Aorta (tissue), 5 donors: ENCODE data around the gene CCDC18. TPM values are rescaled to one million over a fixed set of nuclear protein-coding genes. Genes with fewer than 3 reads are reported as not detected.
"Not testable (repeated sequence)": the region's sequence is repeated elsewhere in the genome, so short reads cannot be mapped to it uniquely, and the experiment has no call there.

Experiments
- ATAC-seq: fragments of 200-7000 bp; cut with Tn5 transposase; one replicate; pipeline ENCODE4 v1.9.1; 2022; ENCODE audit warnings: moderate library complexity; ENCODE audit not compliant: low FRiP score
- DNase-seq, 2 donors: peaks; one replicate each; pipeline ENCODE4 v3.0.0-alpha.2; 2020
- H3K27ac ChIP-seq, 2 donors: one replicate each; pipeline ENCODE4 v1.5.1; 2013; ENCODE audit warnings: low read length in 2 of 2, mild to moderate bottlenecking in 2 of 2, moderate library complexity in 2 of 2, control low read depth in 1 of 2, inconsistent platforms in 1 of 2, low read depth in 1 of 2
- H3K27me3 ChIP-seq, 2 donors: one replicate each; pipeline ENCODE4 v1.6.1; 2013; ENCODE audit warnings: control low read depth in 1 of 2, low read length in 1 of 2, mild to moderate bottlenecking in 1 of 2, moderate library complexity in 1 of 2; ENCODE audit not compliant: insufficient read depth in 2 of 2, control insufficient read depth in 1 of 2
- H3K36me3 ChIP-seq, 2 donors: one replicate each; pipeline ENCODE4 v1.6.1; 2013; ENCODE audit warnings: control low read depth in 1 of 2, low read length in 1 of 2, mild to moderate bottlenecking in 1 of 2; ENCODE audit not compliant: insufficient read depth in 2 of 2, control insufficient read depth in 1 of 2
- H3K4me1 ChIP-seq, 2 donors: one replicate each; pipeline ENCODE4 v1.6.1; 2013; ENCODE audit warnings: low read length in 2 of 2, control low read depth in 1 of 2, mild to moderate bottlenecking in 1 of 2, moderate library complexity in 1 of 2; ENCODE audit not compliant: insufficient read depth in 2 of 2, control insufficient read depth in 1 of 2
- H3K4me3 ChIP-seq, 2 donors: one replicate each; pipeline ENCODE4 v1.5.1; 2013; ENCODE audit warnings: low read length in 2 of 2, control low read depth in 1 of 2, mild to moderate bottlenecking in 1 of 2
- H3K9me3 ChIP-seq: one replicate; pipeline ENCODE4 v1.6.1; 2013; ENCODE audit warnings: mild to moderate bottlenecking, low read length; ENCODE audit not compliant: control insufficient read depth
- WGBS, 2 donors: extraction: QIAGEN DNeasy Blood & Tissue Kit; methylation state at CpG; one replicate each; pipeline ENCODE4 v1.1.7; 2013; 5-methylcytosine and 5-hydroxymethylcytosine counted together
- intact Hi-C, 2 donors: fragments of 100-400 bp; cut with DNase I; formaldehyde crosslinking; loops; one replicate each; pipeline versions ENCODE4 v1.14.2 to v1.15.0; 2022
- polyA plus RNA-seq, 2 donors: library from polyadenylated mRNA; stranded (reverse); fragments of 200-250 nt; gene quantifications; one replicate each; pipeline ENCODE4 v1.2.3, GENCODE V29; 2013
- total RNA-seq, 2 donors: library from RNA; stranded (reverse); fragmentation: NEBNext Ultra II Directional; extraction: Animal tissue kit (Norgen Biotek cat#: 25700); gene quantifications; one replicate each; pipeline ENCODE4 v1.2.1, GENCODE V29; 2021
- donor health status: healthy with polysubstance abuse.
- donor health status: Bipolar disorder and iron deficiency.
- donor health status: DM: no; HTN: no; CAD: no.
- donor health status: DM: no; HTN: no; CAD: no.
- donor health status: DM: yes; HTN: yes; CAD: no.

Gene CCDC18
- total and polyA plus RNA-seq, 4 donors, result 1.2 to 6.6 (median 4.4) TPM

DNA sequence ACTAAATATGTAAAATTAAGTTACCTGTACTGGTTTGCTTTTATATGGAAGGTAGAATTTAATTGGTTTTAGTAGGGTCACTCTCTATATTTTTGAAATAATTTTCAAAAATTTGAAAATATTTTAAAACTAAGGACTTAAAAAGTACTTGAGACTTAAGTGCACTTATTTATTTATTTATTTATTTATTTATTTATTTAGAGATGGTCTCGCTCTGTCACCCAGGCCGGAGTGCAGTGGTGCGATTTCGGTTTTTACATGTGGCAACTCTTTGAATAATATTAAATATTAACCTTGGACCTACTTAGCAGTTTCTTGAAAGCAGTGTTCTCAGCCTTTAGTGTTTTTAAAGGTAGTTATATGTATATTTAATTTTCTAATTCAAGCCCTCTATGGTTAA, 36.8 kb upstream of the CCDC18 start:
- peaks cover 0 to 2% of the 10 kb centered on the region in 2 donors for H3K4me1 ChIP-seq
- ATAC-seq (no peak), DNase-seq (no peak)
- WGBS, 2 donors, result 75 to 79% methylated on average over 4 of the region's 4 CpGs
- no peak overlapping the region for H3K27ac ChIP-seq
- peaks cover 0 to 5% of the 10 kb centered on the region in 2 donors for H3K36me3 ChIP-seq
- intact Hi-C loops, result no loop called here
- no peak overlapping the region for H3K4me3 ChIP-seq
- no peaks in the 10 kb centered on the region for H3K9me3 ChIP-seq
- no peaks in the 10 kb centered on the region for H3K27me3 ChIP-seq

GRCh38 chr1:93148001-93148400, 32.5 kb upstream of the CCDC18 start:
- Histone ChIP-seq H3K27ac (peak overlapping the region in 1 of 2 donors; percentile 28), H3K27me3 (no peaks in the 10 kb centered on the region), H3K36me3 (peaks cover 0 to 5% of the 10 kb centered on the region in 2 donors), H3K4me1 (peaks cover 0 to 2% of the 10 kb centered on the region in 2 donors), H3K9me3 (no peaks in the 10 kb centered on the region), H3K4me3 (no peak overlapping the region)
- intact Hi-C loops, result no loop called here
- ATAC-seq (peak; percentile 46), DNase-seq (no peak)
- WGBS, 2 donors, result 6 to 8% methylated on average over 7 of the region's 7 CpGs

DNA sequence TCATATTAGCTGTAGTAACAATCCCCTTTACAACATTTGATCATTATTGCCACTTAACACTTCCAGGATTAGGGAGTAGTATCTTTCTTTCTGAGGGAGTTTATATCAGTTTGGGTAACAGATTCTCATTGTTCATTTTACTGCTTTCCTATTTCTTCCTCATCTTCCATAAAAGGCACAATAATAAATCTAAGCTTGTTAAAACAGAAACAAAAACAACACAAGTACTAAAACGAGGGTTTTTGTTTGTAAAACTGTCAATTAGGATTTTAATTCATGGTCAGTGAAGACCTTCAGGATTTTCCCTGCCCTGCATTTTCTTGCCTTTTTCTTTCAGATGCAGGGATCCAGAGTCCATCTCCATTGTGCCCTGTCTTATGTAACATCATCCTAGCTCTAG, 29.8 kb upstream of the CCDC18 start:
- WGBS, 2 donors, result 17 to 24% methylated on average over 1 of the region's 1 CpG
- Histone ChIP-seq H3K27me3 (no peaks in the 10 kb centered on the region), H3K4me3 (no peak overlapping the region), H3K27ac (no peak overlapping the region), H3K9me3 (no peaks in the 10 kb centered on the region), H3K4me1 (peaks cover 0 to 2% of the 10 kb centered on the region in 2 donors), H3K36me3 (peaks cover 2 to 5% of the 10 kb centered on the region in 2 donors)
- DNase-seq, result no peak
- no peak for ATAC-seq
- intact Hi-C loops, result no loop called here

- Histone ChIP-seq H3K9me3 (no peaks in the 10 kb centered on the region), H3K4me3 (no peak overlapping the region), H3K27ac (no peak overlapping the region), H3K27me3 (no peaks in the 10 kb centered on the region), H3K4me1 (peaks cover 0 to 2% of the 10 kb centered on the region in 2 donors), H3K36me3 (peaks cover 2 to 5% of the 10 kb centered on the region in 2 donors)
- intact Hi-C loops, result no loop called here
- ATAC-seq, result no peak
- no peak for DNase-seq
Observed at GRCh38 chr1:93151474-93151873, 29.1 kb upstream of the CCDC18 start.

DNA sequence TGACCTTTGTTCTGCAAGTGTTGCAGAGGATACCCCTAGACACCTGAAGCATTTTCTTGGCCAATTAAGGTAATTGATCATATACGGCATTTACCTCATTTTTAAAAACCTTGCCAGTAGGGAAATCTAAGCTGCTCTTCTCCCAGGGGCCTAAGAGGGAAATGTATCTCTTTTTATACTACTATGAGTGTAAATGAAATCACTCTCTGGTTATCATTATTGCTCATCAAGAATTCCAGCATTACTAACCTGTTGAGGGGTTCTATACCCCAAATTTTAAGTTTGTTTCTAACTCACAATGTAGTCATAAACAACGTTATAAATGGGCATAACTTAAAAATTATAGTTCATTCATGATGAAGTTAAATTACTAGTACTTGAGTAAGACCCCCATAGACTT, 27.7 kb upstream of the CCDC18 start:
- H3K27ac ChIP-seq, result no peak overlapping the region
- WGBS, 2 donors, result 86 to 87% methylated on average over 2 of the region's 2 CpGs

GRCh38 chr1:93154898-93155297, 25.6 kb upstream of the CCDC18 start:
- no peaks in the 10 kb centered on the region for H3K9me3 ChIP-seq
- DNase-seq, result no peak
- H3K27me3 ChIP-seq, result no peaks in the 10 kb centered on the region
- no peak overlapping the region for H3K27ac ChIP-seq
- H3K4me3 ChIP-seq, result no peak overlapping the region
- no peak for ATAC-seq
- peaks cover 2 to 3% of the 10 kb centered on the region in 2 donors for H3K36me3 ChIP-seq
- intact Hi-C loops, result no loop called here
- no peaks in the 10 kb centered on the region for H3K4me1 ChIP-seq

More for the DNA sequence above, 27.7 kb upstream of the CCDC18 start:
- H3K27me3 ChIP-seq, result no peaks in the 10 kb centered on the region
- peaks cover 0 to 2% of the 10 kb centered on the region in 2 donors for H3K4me1 ChIP-seq
- no peaks in the 10 kb centered on the region for H3K9me3 ChIP-seq
- intact Hi-C loops, result no loop called here
- H3K36me3 ChIP-seq, result peaks cover 2 to 8% of the 10 kb centered on the region in 2 donors
- no peak overlapping the region for H3K4me3 ChIP-seq
- DNase-seq, result no peak
- ATAC-seq, result no peak

- Histone ChIP-seq H3K9me3 (no peaks in the 10 kb centered on the region), H3K4me1 (no peaks in the 10 kb centered on the region), H3K36me3 (peaks cover 2 to 3% of the 10 kb centered on the region in 2 donors), H3K4me3 (no peak overlapping the region), H3K27ac (no peak overlapping the region), H3K27me3 (no peaks in the 10 kb centered on the region)
- no peak for DNase-seq
- ATAC-seq, result no peak
- intact Hi-C loops, result no loop called here
- WGBS, 2 donors, result 77 to 84% methylated on average over 3 of the region's 3 CpGs
Observed at GRCh38 chr1:93155335-93155734, 25.2 kb upstream of the CCDC18 start.

- intact Hi-C loops, result no loop called here
- H3K9me3 ChIP-seq, result no peaks in the 10 kb centered on the region
- no peak for ATAC-seq
- no peaks in the 10 kb centered on the region for H3K27me3 ChIP-seq
- no peak overlapping the region for H3K27ac ChIP-seq
- no peak for DNase-seq
- H3K4me1 ChIP-seq, result no peaks in the 10 kb centered on the region
- no peak overlapping the region for H3K4me3 ChIP-seq
- H3K36me3 ChIP-seq, result peaks cover 2 to 3% of the 10 kb centered on the region in 2 donors
- WGBS, 2 donors, result 75% methylated on average over 2 of the region's 2 CpGs
Observed at GRCh38 chr1:93159337-93159736, 21.2 kb upstream of the CCDC18 start.

- H3K27ac ChIP-seq, DNase-seq, H3K36me3 ChIP-seq, H3K4me3 ChIP-seq, ATAC-seq, H3K9me3 ChIP-seq, intact Hi-C loops, H3K27me3 ChIP-seq, H3K4me1 ChIP-seq: not testable (repeated sequence)
- WGBS, 2 donors, result 97 to 98% methylated on average over 8 of the region's 8 CpGs
Observed at GRCh38 chr1:93163314-93163713, 17.2 kb upstream of the CCDC18 start.
